ENCODE data around the gene KBTBD2. TPM values are rescaled to one million over a fixed set of nuclear protein-coding genes. Genes with fewer than 3 reads are reported as not detected.

Gene KBTBD2
- 44.5 and 53.3 TPM in 2 replicates for total RNA-seq

GRCh38 chr7:32891043-32891799 is at the start of gene KBTBD2:
KBTBD2 (minus strand) TSS chr7:32891760; CDS start chr7:32879604, 12,156 bp downstream.

Other genes starting within 250 kb of the KBTBD2 start
- 179 and 345 TPM in 2 replicates for gene FKBP9, start 65.7 kb upstream of the KBTBD2 start, total RNA-seq
- gene NT5C3A, start 171.0 kb upstream of the KBTBD2 start, total RNA-seq: 16.1 and 18.6 TPM in 2 replicates
- 6.8 and 10.0 TPM in 2 replicates for gene RP9, start 217.6 kb upstream of the KBTBD2 start, total RNA-seq
- gene BBS9, start 237.8 kb upstream of the KBTBD2 start, total RNA-seq: 18.2 and 30.4 TPM in 2 replicates